Measurements from ENCODE around the gene TTC34.

The TTC34 gene

DNA sequence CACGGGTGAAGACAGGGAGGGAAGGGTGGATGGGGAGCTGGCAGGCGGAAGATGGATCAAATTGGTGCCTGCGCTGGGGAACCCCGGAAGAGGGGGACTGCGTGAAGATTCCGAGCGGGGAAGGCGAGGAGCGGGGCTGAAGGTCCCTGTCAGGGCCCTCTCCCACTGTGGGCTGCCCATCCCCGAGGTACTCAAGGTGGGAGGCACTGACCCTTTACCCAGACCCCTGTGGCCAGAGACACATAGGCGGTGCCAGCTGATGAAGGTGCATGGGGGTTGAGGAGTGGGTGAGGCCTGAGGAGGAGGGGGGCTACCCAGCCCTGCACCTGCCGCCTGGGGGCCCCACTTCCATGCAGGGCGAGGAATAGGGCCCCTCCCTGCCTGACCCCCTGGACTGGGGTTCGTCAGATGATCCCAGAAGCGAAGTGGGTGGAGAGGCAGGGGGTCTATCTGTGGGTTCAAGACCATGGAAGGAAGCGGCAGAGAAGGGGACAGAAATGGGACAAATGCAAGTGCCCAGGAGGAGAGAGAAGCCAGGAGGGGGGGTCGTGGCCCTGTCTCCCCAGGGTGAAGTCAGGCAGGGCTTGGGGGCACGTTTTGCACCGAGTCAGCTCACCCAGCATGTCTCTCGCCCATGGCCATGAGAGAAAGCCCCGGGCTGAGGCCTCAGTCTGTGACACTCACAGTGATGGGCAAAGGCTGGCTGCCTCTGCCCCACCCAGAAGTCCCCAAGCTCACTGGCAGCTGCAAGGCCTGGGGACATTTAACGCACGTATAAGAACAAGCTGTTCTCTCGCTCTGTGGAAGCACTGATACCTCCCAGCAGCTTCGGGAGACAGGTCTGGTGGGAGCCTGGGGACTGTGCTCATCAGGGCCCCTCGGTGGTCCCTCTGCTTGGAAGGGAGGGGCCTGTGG, 161.6 kb downstream of the TTC34 start:
- Histone ChIP-seq H3K27me3 (ENCODE audit: control insufficient read depth, insufficient read depth, low read length) (no peaks in the 10 kb centered on the region), H3K27ac (ENCODE audit: low read length) (no peak overlapping the region), H3K4me1 (ENCODE audit: control insufficient read depth, insufficient read depth, low read length) (no peaks in the 10 kb centered on the region; the same call in 1 of the 2 replicates), H3K4me3 (ENCODE audit: low read length) (no peak overlapping the region), H3K9me3 (ENCODE audit: control insufficient read depth, insufficient read depth, low read length) (peaks cover 45% of the 10 kb centered on the region), H3K36me3 (ENCODE audit: control insufficient read depth, insufficient read depth, low read length) (no peaks in the 10 kb centered on the region; the same call in 1 of the 2 replicates)
- WGBS (ENCODE audit: insufficient coverage, insufficient read length), result no CpG with 5 or more reads among the region's 26 CpGs
- no peak for DNase-seq (ENCODE audit: low read depth, low spot score)

- Histone ChIP-seq H3K27ac (ENCODE audit: low read length) (no peak overlapping the region), H3K4me1 (ENCODE audit: control insufficient read depth, insufficient read depth, low read length) (no peaks in the 10 kb centered on the region; the same call in 1 of the 2 replicates), H3K4me3 (ENCODE audit: low read length) (no peak overlapping the region), H3K36me3 (ENCODE audit: control insufficient read depth, insufficient read depth, low read length) (no peaks in the 10 kb centered on the region; the same call in 1 of the 2 replicates), H3K9me3 (ENCODE audit: control insufficient read depth, insufficient read depth, low read length) (peaks cover 41% of the 10 kb centered on the region), H3K27me3 (ENCODE audit: control insufficient read depth, insufficient read depth, low read length) (no peaks in the 10 kb centered on the region)
- DNase-seq (ENCODE audit: low read depth, low spot score), result no peak
- WGBS (ENCODE audit: insufficient coverage, insufficient read length), result no CpG with 5 or more reads among the region's 11 CpGs
These were observed 162.3 kb downstream of the TTC34 start for GRCh38 chr1:2639203-2639602.

DNA sequence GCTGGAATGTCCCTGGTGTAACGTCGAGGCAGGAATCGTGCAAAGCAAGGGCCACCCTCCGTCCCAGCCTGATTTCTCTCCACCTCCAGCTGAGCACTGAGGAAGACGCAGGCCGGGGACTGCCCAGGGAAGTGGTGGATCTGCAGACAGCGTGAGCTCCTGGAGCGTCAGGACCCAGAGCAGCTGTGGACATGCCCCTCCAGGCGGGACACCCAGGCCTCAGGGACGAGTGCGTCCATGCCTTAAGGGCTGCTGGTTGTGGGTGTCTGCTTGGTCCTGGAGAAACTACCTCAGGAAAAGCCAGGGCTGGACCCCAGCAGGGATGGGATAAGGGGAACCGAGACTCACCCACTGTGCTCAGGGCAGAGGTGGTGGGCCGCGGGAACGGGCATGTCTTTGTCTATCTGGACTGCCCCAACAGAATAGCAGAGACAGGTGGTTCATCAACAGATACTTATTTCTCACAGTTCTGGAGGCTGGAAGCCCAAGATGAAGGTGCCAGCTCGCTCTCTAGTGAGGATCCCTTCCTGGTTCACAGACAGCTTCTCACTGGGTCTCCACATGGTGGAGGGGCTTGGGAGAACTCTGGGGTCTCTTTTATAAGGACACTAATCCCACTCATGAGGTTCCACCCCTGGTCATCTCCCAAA, 162.9 kb downstream of the TTC34 start:
- no peaks in the 10 kb centered on the region for H3K27me3 ChIP-seq (ENCODE audit: control insufficient read depth, insufficient read depth, low read length)
- no peaks in the 10 kb centered on the region for H3K36me3 ChIP-seq (ENCODE audit: control insufficient read depth, insufficient read depth, low read length)
- H3K4me3 ChIP-seq (ENCODE audit: low read length), result no peak overlapping the region
- WGBS (ENCODE audit: insufficient coverage, insufficient read length), result no CpG with 5 or more reads among the region's 16 CpGs
- no peak for DNase-seq (ENCODE audit: low read depth, low spot score)
- no peaks in the 10 kb centered on the region; the same call in 1 of the 2 replicates for H3K4me1 ChIP-seq (ENCODE audit: control insufficient read depth, insufficient read depth, low read length)
- no peak overlapping the region for H3K27ac ChIP-seq (ENCODE audit: low read length)
- H3K9me3 ChIP-seq (ENCODE audit: control insufficient read depth, insufficient read depth, low read length), result peaks cover 41% of the 10 kb centered on the region

DNA sequence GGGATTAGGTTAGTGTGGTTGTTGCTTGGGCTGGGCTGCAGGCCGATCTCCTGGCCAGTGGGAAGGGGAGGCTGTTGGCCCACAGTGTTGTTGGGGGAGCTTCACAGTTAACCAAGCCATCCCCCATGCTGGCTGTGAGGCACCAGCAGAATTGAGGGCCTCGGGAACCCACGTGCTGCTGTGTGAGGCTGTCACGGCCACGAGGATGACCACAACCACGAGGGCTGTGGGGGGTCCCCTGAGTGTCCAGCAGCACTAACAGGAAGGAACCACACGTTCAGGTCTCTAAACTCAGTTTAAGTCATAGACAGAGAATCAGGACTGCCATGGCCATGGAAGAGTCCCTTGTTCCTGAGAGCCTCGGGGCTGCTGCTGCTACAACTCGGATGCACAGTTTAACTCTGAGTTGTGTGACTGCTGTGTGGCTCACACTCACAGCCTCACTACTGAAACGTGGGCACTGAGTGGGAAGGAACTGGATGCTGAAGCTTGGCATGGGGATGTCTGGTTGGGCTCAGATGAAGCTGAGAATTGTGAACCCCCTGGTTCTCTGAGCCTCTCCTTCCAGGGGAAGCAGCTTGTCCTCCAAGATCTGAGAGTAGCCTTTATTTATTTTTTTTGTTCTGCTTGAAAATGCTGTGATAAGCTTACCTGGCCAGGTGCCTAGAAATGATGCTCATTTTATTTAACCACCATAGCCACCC, 163.9 kb downstream of the TTC34 start:
- Histone ChIP-seq H3K9me3 (ENCODE audit: control insufficient read depth, insufficient read depth, low read length) (peaks cover 48% of the 10 kb centered on the region), H3K27me3 (ENCODE audit: control insufficient read depth, insufficient read depth, low read length) (no peaks in the 10 kb centered on the region), H3K36me3 (ENCODE audit: control insufficient read depth, insufficient read depth, low read length) (no peaks in the 10 kb centered on the region), H3K4me3 (ENCODE audit: low read length) (no peak overlapping the region), H3K27ac (ENCODE audit: low read length) (no peak overlapping the region), H3K4me1 (ENCODE audit: control insufficient read depth, insufficient read depth, low read length) (no peaks in the 10 kb centered on the region; the same call in 1 of the 2 replicates)
- DNase-seq (ENCODE audit: low read depth, low spot score), result no peak
- whole genome bisulfite sequencing (ENCODE audit: insufficient coverage, insufficient read length), result no CpG with 5 or more reads among the region's 10 CpGs

- no CpG with 5 or more reads among the region's 7 CpGs for WGBS (ENCODE audit: insufficient coverage, insufficient read length)
- DNase-seq (ENCODE audit: low read depth, low spot score), result no peak
- no peaks in the 10 kb centered on the region; the same call in 1 of the 2 replicates for H3K4me1 ChIP-seq (ENCODE audit: control insufficient read depth, insufficient read depth, low read length)
These were observed 164.8 kb downstream of the TTC34 start for GRCh38 chr1:2636733-2637132.

GRCh38 chr1:2635361-2636010, 166.0 kb downstream of the TTC34 start:
- Histone ChIP-seq H3K27me3 (ENCODE audit: control insufficient read depth, insufficient read depth, low read length) (no peaks in the 10 kb centered on the region), H3K27ac (ENCODE audit: low read length) (no peak overlapping the region), H3K4me3 (ENCODE audit: low read length) (no peak overlapping the region), H3K9me3 (ENCODE audit: control insufficient read depth, insufficient read depth, low read length) (peaks cover 51% of the 10 kb centered on the region), H3K36me3 (ENCODE audit: control insufficient read depth, insufficient read depth, low read length) (no peaks in the 10 kb centered on the region), H3K4me1 (ENCODE audit: control insufficient read depth, insufficient read depth, low read length) (no peaks in the 10 kb centered on the region; the same call in 1 of the 2 replicates)
- WGBS (ENCODE audit: insufficient coverage, insufficient read length), result no CpG with 5 or more reads among the region's 10 CpGs
- DNase-seq (ENCODE audit: low read depth, low spot score), result no peak

More at GRCh38 chr1:2636733-2637132, 164.8 kb downstream of the TTC34 start:
- H3K27ac ChIP-seq (ENCODE audit: low read length), result no peak overlapping the region
- H3K4me3 ChIP-seq (ENCODE audit: low read length), result no peak overlapping the region
- no peaks in the 10 kb centered on the region for H3K36me3 ChIP-seq (ENCODE audit: control insufficient read depth, insufficient read depth, low read length)
- no peaks in the 10 kb centered on the region for H3K27me3 ChIP-seq (ENCODE audit: control insufficient read depth, insufficient read depth, low read length)
- H3K9me3 ChIP-seq (ENCODE audit: control insufficient read depth, insufficient read depth, low read length), result peaks cover 46% of the 10 kb centered on the region

GRCh38 chr1:2633936-2634491, 167.5 kb downstream of the TTC34 start:
- DNase-seq (ENCODE audit: low read depth, low spot score), result no peak
- no peaks in the 10 kb centered on the region for H3K27me3 ChIP-seq (ENCODE audit: control insufficient read depth, insufficient read depth, low read length)
- no peaks in the 10 kb centered on the region; the same call in 1 of the 2 replicates for H3K4me1 ChIP-seq (ENCODE audit: control insufficient read depth, insufficient read depth, low read length)
- H3K27ac ChIP-seq (ENCODE audit: low read length), result no peak overlapping the region
- no CpG with 5 or more reads among the region's 8 CpGs for WGBS (ENCODE audit: insufficient coverage, insufficient read length)
- H3K4me3 ChIP-seq (ENCODE audit: low read length), result no peak overlapping the region
- peaks cover 55% of the 10 kb centered on the region for H3K9me3 ChIP-seq (ENCODE audit: control insufficient read depth, insufficient read depth, low read length)
- H3K36me3 ChIP-seq (ENCODE audit: control insufficient read depth, insufficient read depth, low read length), result no peaks in the 10 kb centered on the region

- Histone ChIP-seq H3K27ac (ENCODE audit: low read length) (no peak overlapping the region), H3K4me3 (ENCODE audit: low read length) (no peak overlapping the region), H3K4me1 (ENCODE audit: control insufficient read depth, insufficient read depth, low read length) (no peaks in the 10 kb centered on the region; the same call in 1 of the 2 replicates), H3K36me3 (ENCODE audit: control insufficient read depth, insufficient read depth, low read length) (no peaks in the 10 kb centered on the region), H3K9me3 (ENCODE audit: control insufficient read depth, insufficient read depth, low read length) (peaks cover 54% of the 10 kb centered on the region), H3K27me3 (ENCODE audit: control insufficient read depth, insufficient read depth, low read length) (no peaks in the 10 kb centered on the region)
- WGBS (ENCODE audit: insufficient coverage, insufficient read length), result no CpG with 5 or more reads among the region's 12 CpGs
- no peak for DNase-seq (ENCODE audit: low read depth, low spot score)
These were observed 168.0 kb downstream of the TTC34 start for GRCh38 chr1:2633366-2633935.

- Histone ChIP-seq H3K4me1 (ENCODE audit: control insufficient read depth, insufficient read depth, low read length) (no peaks in the 10 kb centered on the region), H3K27me3 (ENCODE audit: control insufficient read depth, insufficient read depth, low read length) (no peaks in the 10 kb centered on the region), H3K36me3 (ENCODE audit: control insufficient read depth, insufficient read depth, low read length) (no peaks in the 10 kb centered on the region), H3K9me3 (ENCODE audit: control insufficient read depth, insufficient read depth, low read length) (peaks cover 53% of the 10 kb centered on the region), H3K27ac (ENCODE audit: low read length) (no peak within 1 kb of the TSS), H3K4me3 (ENCODE audit: low read length) (no peak within 1 kb of the TSS)
- WGBS (ENCODE audit: insufficient coverage, insufficient read length), result no CpG with 5 or more reads among the region's 16 CpGs
- DNase-seq (ENCODE audit: low read depth, low spot score), result no peak
These were observed 168.7 kb downstream of the TTC34 start, which contains the start of gene MMEL1 for GRCh38 chr1:2632561-2633361. Gene MMEL1 (minus strand): TSS chr1:2633016. CDS start chr1:2629484, 3,532 bp downstream.
